MG63 (cell line): ENCODE data around the gene CACNA2D1. TPM values are rescaled to one million over a fixed set of nuclear protein-coding genes. Genes with fewer than 3 reads are reported as not detected.
A peak's percentile ranks its signal among the peaks of the same experiment; 100 is the strongest.
"Not testable (repeated sequence)": the region's sequence is repeated elsewhere in the genome, so short reads cannot be mapped to it uniquely, and the experiment has no call there.

Experiments
- DNase-seq: peaks from one replicate; pipeline ENCODE4 v3.0.0-alpha.2; 2020
- H3K27me3 ChIP-seq: fragments of 250-450 bp; sonication (Bioruptor Pico); 2 replicates; pipeline ENCODE4 v1.5.1; 2020; ENCODE audit warnings: mild to moderate bottlenecking, moderate library complexity
- H3K36me3 ChIP-seq: fragments of 250-450 bp; sonication (Bioruptor Pico); 2 replicates; pipeline ENCODE4 v1.5.1; 2020; ENCODE audit warnings: mild to moderate bottlenecking, moderate library complexity
- H3K4me3 ChIP-seq: fragments of 250-450 bp; sonication (Bioruptor Pico); 2 replicates; pipeline ENCODE4 v1.5.1; 2020; ENCODE audit warnings: mild to moderate bottlenecking, moderate library complexity
- H3K9me3 ChIP-seq: fragments of 250-450 bp; sonication (Bioruptor Pico); 2 replicates; pipeline ENCODE4 v1.5.1; 2020; ENCODE audit warnings: mild to moderate bottlenecking, moderate library complexity
- total RNA-seq: library from RNA; depleted of rRNA; stranded (reverse); fragments of >200 nt; shearing (Covaris generic); gene quantifications from 2 replicates; pipeline ENCODE4 v1.2.3, GENCODE V29; 2014; ENCODE audit warnings: low replicate concordance

CACNA2D1 gene
- total RNA-seq, 1 experiment from 2014 or later: 9.7 TPM

DNA sequence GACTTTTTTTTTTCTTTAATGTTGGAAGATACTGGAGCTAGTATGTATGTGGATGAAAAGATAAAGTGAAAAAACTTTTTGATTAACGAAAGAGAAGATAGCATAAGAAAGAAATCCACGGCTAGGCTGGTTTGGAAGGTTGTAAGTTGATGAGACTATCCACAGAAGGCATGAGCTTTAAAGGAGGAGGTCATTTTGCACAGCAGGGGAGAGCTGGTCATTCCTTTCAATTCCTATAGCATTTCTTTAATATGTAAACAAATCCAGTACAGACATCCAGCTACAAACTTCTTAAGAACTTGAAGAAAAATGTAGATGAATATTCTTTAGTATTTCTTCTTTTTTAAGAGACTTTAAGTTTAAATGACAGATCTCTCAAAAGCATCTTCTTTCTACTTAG, 281.3 kb downstream of the CACNA2D1 start:
- peak; percentile 13 for DNase-seq
- Histone ChIP-seq H3K9me3 (no peaks in the 10 kb centered on the region), H3K36me3 (no peaks in the 10 kb centered on the region), H3K4me3 (no peak overlapping the region), H3K27me3 (no peaks in the 10 kb centered on the region)

DNA sequence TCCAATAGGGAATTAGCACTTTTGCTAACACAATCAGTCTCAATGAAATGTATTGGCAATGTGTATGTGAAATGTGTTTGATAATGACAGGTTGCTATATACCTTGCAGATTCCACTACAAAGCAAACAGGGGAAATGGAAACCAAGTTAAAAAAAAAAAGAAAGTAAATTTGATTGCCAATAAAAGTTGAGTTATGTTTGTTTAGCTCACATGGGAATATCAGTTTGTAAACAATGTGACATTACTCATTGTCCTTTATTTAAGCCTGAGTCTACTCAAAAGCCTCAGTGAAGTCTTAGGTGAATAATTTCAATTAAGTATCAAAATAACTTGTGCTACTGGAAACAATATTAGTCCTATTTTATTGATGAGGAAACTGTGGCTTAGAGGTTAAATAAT, 285.2 kb downstream of the CACNA2D1 start:
- no peak overlapping the region for H3K4me3 ChIP-seq
- no peaks in the 10 kb centered on the region for H3K36me3 ChIP-seq
- no peaks in the 10 kb centered on the region for H3K9me3 ChIP-seq
- DNase-seq: no peak
- H3K27me3 ChIP-seq: no peaks in the 10 kb centered on the region

DNA sequence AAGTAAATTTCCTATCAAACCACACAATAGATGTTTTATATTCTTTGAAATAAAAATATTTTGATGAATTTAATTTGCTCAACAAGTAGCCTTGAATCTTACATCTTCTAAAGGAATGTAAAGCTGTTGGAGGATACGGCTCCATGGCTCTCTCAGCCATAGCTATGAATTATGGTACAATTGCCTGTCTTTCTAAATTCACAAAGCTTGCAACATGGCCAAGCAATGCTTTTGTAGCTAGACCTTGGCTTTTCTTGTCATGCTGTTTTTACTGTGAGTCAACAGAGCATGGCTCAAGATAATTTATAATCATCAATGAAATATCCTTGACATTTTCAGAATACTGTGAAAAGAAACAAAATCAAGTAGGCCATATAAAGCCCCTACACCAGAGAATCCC, 286.7 kb downstream of the CACNA2D1 start:
- no peak for DNase-seq

DNA sequence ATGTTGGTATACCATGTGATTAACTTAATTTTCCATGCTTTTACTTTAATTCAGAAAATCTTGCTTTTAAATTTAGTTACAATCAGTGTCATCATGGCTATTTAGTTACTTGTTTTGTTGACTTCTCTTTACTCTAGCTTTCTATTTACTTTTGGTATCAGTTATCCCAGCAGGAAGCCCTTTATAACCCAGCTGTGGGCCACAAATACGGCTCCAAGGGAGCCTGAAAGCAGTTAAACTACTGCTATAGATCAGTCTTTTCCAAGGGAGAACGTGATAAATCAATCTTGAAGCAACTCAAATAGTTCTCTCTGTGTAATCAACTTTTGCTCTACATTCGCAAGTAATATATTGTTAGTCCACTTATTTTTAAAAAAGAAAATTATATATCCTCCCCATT, 287.4 kb downstream of the CACNA2D1 start:
- H3K36me3 ChIP-seq: no peaks in the 10 kb centered on the region
- H3K4me3 ChIP-seq: no peak overlapping the region
- no peaks in the 10 kb centered on the region for H3K9me3 ChIP-seq
- DNase-seq: no peak
- no peaks in the 10 kb centered on the region for H3K27me3 ChIP-seq

More for the DNA sequence above, 286.7 kb downstream of the CACNA2D1 start:
- no peaks in the 10 kb centered on the region for H3K9me3 ChIP-seq
- H3K36me3 ChIP-seq: no peaks in the 10 kb centered on the region
- no peak overlapping the region for H3K4me3 ChIP-seq
- H3K27me3 ChIP-seq: no peaks in the 10 kb centered on the region

DNA sequence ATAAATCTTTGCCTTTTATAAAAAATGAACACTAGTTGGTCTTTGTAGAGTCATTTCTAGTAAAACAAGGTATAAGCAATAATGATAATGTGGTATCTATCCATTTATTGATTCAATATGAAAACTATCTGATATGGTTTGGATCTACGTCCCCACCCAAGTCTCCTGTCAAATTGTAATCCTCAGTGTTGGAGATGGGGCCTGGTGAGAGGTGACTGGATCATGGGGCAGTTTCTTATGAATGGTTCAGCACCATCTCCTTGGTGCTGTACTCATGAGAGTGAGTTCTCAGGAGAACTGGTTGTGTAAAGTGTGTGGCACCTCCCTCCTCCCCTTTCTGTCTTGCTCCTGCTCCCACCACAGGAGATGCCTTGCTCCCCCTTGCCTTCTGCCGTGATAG, 288.8 kb downstream of the CACNA2D1 start:
- Histone ChIP-seq H3K36me3 (no peaks in the 10 kb centered on the region), H3K9me3 (no peaks in the 10 kb centered on the region), H3K4me3 (no peak overlapping the region), H3K27me3 (no peaks in the 10 kb centered on the region)
- no peak for DNase-seq

DNA sequence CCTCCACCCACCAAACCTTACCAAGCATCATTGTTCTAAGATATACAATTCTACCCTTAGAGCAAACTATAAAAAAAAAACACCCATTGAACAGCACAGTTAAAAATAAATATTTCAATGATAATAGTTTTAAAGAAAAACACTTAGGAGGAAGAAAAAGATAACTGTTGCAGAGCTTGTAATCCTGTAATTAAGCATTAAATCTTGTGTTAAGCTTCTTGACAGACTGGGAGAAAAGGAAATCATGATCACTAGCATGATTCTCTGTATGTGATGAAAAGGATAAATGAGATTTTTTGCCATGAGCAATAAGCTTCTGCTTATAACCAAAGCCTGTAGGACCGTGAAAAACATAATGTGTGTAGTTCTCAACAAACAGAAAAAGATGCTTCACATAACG, 289.8 kb downstream of the CACNA2D1 start:
- H3K27me3 ChIP-seq: no peaks in the 10 kb centered on the region
- H3K4me3 ChIP-seq: no peak overlapping the region
- H3K9me3 ChIP-seq: no peaks in the 10 kb centered on the region
- DNase-seq: no peak
- no peaks in the 10 kb centered on the region for H3K36me3 ChIP-seq

DNA sequence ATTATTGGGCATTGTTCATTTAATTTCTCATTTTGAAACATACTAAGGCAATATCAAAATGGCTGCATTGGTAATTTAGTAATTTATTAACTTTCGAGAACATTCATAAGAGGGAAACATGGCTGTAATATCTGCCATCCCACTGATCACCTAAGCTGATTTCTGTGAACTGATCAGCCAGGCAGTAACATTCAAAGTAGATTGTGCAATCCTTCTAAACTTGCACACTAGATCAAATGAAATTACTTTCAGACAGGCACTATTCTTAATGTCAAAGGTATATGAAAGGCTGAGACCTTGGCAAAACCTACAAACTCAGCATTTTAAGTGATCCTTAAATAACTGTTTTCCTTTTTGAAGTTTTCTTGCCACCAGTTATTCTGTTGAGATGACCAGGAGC, 290.7 kb downstream of the CACNA2D1 start:
- Histone ChIP-seq H3K4me3 (no peak overlapping the region), H3K36me3 (no peaks in the 10 kb centered on the region)
- no peak for DNase-seq

DNA sequence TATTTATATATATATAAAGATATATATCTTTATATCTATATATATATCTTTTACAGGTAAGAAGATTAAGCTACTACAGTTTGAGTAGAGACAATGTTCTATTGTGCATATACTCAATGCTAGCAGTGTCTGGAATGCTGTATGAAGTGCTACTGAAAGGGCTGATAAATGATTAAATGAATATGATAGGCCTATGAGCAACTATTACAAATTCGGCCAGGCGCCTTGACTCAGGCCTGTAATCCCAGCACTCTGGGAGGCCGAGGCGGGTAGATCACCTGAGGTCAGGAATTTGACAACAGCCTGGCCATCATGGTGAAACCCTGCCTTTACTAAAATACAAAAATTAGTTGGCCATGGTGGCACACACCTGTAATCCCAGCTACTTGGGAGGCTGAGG, 297.1 kb downstream of the CACNA2D1 start:
- Histone ChIP-seq H3K4me3 (no peak overlapping the region), H3K9me3 (no peaks in the 10 kb centered on the region), H3K36me3 (no peaks in the 10 kb centered on the region), H3K27me3 (no peaks in the 10 kb centered on the region)
- no peak for DNase-seq

More for the DNA sequence above, 290.7 kb downstream of the CACNA2D1 start:
- Histone ChIP-seq H3K27me3 (no peaks in the 10 kb centered on the region), H3K9me3 (no peaks in the 10 kb centered on the region)

DNA sequence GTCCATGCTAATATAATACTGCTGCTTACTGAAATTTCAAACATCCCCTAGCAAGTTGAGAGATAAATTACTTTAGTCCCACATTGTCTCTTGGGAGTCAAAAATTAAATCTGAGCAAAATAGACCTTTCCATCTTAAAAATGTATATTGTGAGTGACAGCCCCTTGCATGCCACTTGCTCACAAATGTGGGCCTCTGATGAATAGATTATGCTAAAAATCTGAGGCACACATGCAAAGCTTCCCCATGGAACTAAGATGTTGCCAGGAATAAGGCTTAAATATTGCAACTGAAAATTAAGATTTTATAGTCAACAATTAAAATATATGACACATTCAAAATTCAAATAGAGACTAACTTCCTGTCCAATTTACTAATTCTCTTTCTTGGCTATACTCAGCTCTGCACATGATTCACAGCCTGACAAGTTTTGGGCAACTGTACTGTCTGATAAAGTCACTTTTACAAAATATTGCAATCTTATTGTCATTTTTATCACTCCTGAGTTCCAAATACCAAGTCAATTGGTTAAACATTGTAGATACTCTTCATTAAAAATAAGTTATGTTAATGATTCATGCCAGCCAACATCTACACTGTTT, 301.2 kb downstream of the CACNA2D1 start:
- no peak overlapping the region for H3K4me3 ChIP-seq
- no peaks in the 10 kb centered on the region for H3K9me3 ChIP-seq
- no peaks in the 10 kb centered on the region for H3K27me3 ChIP-seq
- no peak for DNase-seq
- H3K36me3 ChIP-seq: no peaks in the 10 kb centered on the region

DNA sequence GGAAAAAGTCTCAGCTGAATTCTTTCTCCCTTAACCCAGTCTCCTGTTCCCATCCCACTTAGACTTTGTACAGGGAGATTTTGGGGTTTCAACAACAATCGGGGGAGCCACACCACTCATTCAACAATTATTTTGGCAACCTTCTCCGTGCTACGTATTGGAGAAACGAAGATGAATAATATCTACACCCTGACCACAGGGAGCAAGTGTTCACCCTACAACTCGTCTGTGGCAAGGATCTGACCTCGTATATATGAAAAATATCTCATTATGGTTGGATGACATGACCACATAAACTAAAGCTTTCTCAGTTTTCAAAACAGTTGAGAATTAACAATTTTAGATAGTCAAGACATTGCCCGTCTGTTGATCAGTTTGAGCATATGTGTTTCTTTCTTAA, 302.1 kb downstream of the CACNA2D1 start:
- no peak overlapping the region for H3K4me3 ChIP-seq
- H3K36me3 ChIP-seq: no peaks in the 10 kb centered on the region
- no peaks in the 10 kb centered on the region for H3K9me3 ChIP-seq
- H3K27me3 ChIP-seq: no peaks in the 10 kb centered on the region
- no peak for DNase-seq

DNA sequence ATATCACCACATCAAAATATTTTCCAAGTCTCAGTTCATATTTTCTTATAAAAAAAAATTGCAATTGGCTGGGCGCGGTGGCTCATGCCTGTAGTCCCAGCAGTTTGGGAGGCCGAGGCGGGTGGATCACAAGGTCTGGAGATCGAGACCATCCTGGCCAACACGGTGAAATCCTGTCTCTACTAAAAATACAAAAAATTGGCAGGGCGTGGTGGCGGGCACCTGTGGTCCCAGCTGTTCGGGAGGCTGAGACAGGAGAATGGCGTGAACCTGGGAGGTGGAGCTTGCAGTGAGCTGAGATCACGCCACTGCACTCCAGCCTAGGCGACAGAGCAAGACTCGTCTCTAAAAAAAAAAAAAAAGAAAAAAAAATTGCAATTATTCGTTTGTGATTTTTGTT, 303.0 kb downstream of the CACNA2D1 start:
- H3K4me3 ChIP-seq, H3K27me3 ChIP-seq, H3K36me3 ChIP-seq, DNase-seq, H3K9me3 ChIP-seq: not testable (repeated sequence)

DNA sequence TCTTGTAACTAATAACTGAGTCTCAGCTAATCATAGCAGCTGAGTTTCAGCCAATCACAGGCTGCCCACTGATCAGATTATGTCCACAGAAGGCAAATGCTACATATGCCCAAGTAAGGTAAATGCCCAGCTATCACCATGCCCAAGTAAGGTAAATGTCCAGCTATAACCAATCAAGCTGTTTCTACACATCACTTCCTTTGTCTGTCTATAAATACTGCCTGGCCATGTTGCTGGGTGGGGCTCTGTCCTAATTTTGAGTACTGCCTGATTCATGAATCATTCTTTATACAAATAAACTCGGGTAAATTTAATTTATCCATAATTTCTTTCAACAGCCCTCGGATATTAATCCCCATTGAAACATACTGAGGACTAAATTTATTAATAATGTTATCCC, 312.4 kb downstream of the CACNA2D1 start:
- DNase-seq: no peak

DNA sequence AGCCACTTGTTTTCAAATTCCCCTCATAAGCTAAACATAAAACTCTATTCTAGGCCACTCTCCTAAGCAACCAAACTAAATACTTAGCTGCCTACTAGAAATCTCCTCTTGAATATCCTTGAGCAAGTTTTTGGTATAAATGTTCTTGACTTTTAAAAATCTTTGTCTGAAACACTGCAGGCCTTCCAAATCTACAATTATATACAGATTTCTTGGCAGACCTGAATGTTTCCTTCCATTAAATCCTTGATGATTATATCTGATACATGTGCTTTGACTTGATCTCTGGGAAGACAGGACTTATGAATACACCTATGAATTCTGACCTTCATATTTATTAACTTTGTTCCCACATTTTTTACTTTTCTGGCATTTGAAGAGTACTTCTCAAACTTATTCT, 314.5 kb downstream of the CACNA2D1 start:
- no peak for DNase-seq
- H3K36me3 ChIP-seq: no peaks in the 10 kb centered on the region
- no peak overlapping the region for H3K4me3 ChIP-seq
- H3K9me3 ChIP-seq: no peaks in the 10 kb centered on the region
- no peaks in the 10 kb centered on the region for H3K27me3 ChIP-seq

More for the DNA sequence above, 312.4 kb downstream of the CACNA2D1 start:
- H3K36me3 ChIP-seq: no peaks in the 10 kb centered on the region
- no peaks in the 10 kb centered on the region for H3K9me3 ChIP-seq
- no peak overlapping the region for H3K4me3 ChIP-seq
- H3K27me3 ChIP-seq: no peaks in the 10 kb centered on the region

DNA sequence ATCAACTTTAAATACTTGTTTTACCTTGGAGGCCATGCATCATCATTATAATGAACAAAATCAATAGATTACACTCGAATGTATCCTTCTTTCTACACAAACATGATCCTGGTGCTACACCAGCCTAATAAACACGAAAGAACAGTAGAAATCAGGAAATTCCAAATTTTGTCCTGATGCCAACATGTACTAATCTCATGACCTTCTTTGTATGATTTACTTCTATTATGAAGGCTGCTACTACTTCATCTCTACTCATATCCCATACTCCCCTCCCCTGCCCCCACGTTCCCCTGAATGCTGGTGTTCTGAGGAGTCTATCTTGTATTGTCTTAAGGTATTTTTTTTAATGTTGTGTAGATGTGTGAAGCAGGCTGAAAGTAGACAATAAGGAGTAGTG, 315.0 kb downstream of the CACNA2D1 start:
- no peaks in the 10 kb centered on the region for H3K27me3 ChIP-seq
- H3K9me3 ChIP-seq: no peaks in the 10 kb centered on the region
- no peaks in the 10 kb centered on the region for H3K36me3 ChIP-seq
- no peak for DNase-seq
- no peak overlapping the region for H3K4me3 ChIP-seq

DNA sequence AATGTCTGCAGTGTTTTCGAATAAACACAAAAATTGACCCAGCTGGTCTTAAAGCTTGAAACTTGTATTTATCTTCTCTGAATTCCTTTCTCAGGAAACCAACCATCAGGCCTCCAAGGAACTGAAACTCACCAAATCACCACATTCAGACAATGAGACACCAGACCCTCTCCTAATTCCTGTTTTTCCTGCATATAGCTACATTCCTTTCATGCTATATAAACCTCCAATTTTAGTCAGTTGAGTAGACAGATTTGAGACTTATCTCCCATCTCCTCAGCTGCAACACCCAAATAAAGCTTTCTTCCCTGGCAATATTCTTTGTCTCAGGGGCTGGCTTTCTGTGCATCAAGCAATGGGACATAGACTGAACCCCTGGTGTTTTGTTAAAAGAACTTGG, 317.0 kb downstream of the CACNA2D1 start:
- Histone ChIP-seq H3K27me3 (no peaks in the 10 kb centered on the region), H3K4me3 (no peak overlapping the region), H3K9me3 (no peaks in the 10 kb centered on the region), H3K36me3 (no peaks in the 10 kb centered on the region)
- DNase-seq: no peak

DNA sequence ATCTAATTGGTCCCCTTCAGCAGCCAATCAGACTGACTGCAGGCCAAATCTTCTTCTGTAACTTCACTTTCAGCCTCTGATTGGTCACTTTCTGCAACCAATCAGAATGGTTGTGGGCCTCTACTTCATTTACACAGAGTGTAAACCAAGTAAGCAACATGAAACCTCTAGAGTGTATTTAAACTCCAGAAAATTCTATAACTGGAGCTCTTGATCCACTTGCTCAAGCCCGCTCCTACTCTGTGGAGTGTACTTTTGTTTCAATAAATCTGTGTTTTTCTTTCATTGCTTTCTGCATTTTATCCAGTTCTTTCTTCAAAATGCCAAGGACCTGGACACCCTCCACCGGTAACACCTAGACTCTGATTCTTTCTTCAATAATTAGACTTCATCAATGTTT, 319.1 kb downstream of the CACNA2D1 start:
- Histone ChIP-seq H3K9me3 (no peaks in the 10 kb centered on the region), H3K36me3 (no peaks in the 10 kb centered on the region), H3K27me3 (no peaks in the 10 kb centered on the region), H3K4me3 (no peak overlapping the region)
- DNase-seq: no peak

DNA sequence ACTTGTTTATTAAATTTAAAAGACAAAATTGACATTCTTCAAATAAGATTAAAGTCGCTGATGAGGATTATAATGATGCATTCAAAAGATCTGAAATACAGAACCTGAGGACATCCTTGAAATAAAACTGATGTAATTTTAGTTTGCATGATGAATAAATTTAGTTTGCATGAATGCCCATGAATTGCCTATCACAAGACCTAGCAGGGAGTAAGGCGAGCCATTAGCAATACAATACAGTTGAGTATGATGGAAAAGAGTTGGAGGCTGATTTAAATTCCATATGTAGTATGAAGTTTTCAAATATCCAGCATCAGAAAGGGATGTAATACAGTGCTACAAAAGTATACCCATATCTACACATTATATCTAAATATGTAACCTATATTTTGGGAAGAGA, 321.3 kb downstream of the CACNA2D1 start:
- Histone ChIP-seq H3K4me3 (no peak overlapping the region), H3K36me3 (no peaks in the 10 kb centered on the region), H3K27me3 (no peaks in the 10 kb centered on the region), H3K9me3 (no peaks in the 10 kb centered on the region)
- no peak for DNase-seq

DNA sequence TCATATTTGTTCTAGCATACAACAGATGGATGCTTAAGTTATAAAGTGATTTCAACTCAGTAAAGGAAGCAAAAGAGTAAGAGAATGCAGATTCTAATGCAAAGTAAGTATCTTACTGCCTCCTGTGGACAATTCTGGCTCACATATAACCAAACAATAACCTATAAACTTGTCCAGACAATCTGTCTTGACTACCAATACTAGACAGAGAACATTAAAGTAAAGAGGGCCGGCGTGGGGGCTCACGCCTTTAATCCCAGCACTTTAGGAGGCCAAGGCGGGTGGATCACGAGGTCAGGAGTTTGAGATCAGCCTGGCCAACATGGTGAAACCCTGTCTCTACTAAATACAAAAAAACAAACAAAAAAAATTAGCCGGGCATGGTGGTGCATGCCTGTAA, 329.3 kb downstream of the CACNA2D1 start:
- Histone ChIP-seq H3K9me3 (no peaks in the 10 kb centered on the region), H3K27me3 (no peaks in the 10 kb centered on the region), H3K4me3 (no peak overlapping the region), H3K36me3 (no peaks in the 10 kb centered on the region)
- no peak for DNase-seq
